HG03025 (cell line): ENCODE measurements around the gene BCL2.

ENCODE experiments used
- ATAC-seq: cut with Tn5 transposase; IDR thresholded peaks from one replicate; pipeline ENCODE4 v1.9.1; 2021; ENCODE audit warnings: mild to moderate bottlenecking, moderate library complexity; ENCODE audit not compliant: unreplicated experiment, low FRiP score

BCL2 gene

DNA sequence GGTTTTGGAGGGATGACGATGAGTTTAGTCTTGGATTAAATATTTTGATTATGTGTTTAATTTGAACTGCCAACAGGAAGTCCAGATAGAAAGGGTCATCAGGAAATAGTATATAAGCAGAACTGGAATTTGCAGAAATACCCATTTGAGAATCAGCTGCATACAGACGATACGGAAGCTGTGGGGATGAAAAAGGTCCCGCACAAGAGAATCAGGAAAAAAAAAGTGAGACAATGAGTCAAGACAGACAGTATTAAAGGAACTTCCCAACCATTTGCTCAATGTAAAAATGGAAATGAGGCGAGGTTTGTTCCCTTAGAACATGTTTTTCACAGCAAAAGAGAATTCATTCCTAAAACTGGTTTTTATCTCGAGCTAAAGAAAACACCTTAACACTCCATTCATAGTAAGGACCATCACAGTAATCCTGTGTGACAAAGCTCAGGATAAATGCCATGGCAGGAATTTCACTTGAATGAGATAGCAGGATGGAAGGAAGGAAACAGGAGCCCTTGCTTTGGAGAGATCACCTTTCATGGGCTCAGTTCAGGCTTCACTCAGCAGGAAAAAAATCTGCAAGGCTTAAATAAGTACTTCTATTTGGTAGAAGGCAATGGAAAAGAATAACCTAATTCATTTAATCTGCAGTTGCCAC lies 29.3 kb downstream of the BCL2 start:
- ATAC-seq, result no peak

DNA sequence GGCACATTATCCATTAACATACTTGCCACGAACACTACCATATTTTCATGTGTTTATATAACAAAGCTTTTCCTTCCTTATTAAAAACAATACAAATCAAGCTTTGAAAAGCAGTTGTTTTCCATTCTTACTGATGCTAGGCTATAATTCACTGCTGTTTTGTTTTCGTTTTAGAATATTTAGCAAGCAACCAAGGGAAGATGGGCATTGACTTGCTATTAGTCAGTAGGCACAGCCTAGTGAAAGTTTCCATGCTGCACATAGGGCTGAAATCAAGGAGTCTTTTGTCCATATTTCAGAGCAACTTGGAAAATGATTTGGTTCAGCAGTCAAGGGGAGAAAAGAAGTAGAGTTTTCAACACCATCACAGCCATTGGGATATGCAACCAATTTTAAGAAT lies 31.3 kb downstream of the BCL2 start:
- ATAC-seq, result no peak

DNA sequence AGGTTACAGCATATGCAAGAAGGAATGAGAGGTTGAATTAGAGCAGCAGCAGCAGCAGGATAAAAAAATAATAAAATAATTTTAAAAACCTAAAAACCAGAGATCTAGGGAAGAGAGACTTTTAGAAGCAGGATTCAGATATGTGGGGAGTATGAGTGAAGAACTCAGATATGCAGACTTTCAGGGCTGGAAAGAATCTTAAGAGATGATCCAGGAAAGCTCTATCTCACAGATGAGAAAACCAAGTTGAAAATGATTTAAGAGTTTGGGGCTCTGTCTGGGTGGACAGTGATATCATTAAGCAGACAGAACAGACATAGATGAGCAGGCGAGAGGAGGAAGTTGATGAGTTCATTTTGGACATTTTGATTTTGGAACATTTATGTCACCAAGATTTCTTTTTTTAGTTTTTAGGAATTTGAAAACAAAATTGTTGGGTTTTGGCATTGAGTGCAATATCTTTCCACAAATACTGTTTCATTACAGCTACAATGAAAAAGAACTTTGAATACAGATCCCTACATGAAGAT lies 31.8 kb downstream of the BCL2 start:
- ATAC-seq, result no peak

DNA sequence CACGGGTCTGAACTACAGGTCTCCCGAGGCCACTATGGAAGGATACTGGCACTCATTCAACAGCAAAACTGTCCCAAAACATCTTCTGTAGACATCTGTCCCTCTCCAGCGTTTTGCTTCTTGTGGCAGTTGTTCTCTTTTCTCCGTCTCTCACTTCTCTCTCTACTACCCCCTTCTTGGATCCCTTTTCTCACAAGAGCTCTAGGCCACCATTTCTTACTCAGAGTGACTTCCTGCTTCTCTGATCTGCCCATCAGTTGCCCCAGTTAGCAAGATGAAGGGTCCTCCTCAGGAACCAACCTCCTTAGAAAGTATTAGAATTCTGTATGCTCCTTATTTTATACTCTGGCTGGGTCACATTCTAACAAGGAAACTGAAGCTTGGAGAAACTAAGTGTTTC lies 32.6 kb downstream of the BCL2 start:
- no peak for ATAC-seq

DNA sequence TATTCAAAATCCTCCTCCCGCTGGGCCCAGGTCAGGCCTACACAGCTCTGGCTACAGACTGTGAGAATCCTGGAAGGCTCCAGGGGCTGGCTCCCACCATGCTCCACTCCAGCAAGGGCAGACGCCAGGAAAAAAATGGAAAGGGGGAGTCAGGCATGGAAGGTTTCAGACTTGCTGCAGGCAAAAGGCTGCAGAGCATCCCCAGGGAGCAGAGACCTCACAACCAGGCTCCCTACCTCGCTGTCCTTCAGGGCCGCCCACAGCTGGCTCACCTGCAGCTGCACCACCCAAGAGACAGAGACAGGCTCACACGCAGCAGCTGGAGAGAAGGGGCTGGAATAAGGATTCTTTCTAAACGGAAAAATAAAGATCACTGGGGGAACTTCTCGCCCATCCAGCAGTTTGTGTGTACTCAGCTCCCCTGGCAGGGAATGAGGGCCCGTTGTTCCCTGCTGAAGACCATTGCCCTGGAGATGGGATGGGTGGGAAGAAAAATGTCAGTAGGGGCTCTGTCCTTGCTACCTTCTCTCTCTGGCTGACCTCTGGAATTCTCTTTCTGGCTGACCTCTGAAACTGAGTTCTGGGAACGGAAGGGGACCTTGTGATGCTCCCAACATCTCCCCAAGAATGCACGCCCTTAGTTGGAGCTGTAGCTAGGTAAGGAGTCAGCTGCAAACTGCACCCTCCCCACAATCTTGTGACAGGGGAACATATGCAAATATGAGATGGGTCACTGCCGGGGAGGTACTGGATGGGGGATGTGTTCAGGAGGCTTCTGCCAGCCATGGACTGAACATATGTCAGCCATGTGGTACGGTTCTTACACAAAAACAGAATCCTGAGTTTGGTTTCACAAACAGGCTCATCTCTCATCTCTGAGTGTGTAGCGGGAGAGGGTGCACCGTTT lies 34.5 kb downstream of the BCL2 start:
- ATAC-seq, result peak; percentile 96

DNA sequence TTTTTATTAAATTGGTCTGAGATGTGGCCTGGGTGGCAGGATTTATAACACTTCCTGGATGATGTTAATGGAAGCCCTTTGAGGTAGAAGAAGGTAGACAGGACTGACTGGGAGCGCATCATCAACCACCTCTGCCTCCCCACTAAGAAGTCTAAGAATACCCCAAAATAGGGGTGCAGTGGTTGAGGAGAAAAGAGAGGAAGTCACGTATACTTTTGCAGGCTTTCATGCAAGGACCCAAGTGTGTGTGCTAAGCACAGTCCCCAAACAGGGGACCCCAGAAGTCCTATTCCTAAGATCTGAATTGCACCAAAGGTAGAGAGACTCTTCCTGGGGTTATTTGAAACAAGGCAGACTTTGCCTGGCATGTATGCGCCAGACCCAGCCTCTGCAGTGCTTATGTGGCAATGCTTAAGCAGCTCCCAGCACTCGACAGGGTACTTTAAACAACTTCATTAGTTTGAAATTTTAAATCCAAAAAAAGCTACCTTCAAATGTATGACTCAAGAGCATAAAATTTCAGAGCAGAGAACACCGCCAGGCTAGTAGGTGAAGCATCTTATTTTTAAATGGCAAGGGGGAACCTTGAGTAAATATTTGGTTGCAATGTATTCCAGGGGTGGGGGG lies 35.3 kb downstream of the BCL2 start:
- ATAC-seq, result no peak

DNA sequence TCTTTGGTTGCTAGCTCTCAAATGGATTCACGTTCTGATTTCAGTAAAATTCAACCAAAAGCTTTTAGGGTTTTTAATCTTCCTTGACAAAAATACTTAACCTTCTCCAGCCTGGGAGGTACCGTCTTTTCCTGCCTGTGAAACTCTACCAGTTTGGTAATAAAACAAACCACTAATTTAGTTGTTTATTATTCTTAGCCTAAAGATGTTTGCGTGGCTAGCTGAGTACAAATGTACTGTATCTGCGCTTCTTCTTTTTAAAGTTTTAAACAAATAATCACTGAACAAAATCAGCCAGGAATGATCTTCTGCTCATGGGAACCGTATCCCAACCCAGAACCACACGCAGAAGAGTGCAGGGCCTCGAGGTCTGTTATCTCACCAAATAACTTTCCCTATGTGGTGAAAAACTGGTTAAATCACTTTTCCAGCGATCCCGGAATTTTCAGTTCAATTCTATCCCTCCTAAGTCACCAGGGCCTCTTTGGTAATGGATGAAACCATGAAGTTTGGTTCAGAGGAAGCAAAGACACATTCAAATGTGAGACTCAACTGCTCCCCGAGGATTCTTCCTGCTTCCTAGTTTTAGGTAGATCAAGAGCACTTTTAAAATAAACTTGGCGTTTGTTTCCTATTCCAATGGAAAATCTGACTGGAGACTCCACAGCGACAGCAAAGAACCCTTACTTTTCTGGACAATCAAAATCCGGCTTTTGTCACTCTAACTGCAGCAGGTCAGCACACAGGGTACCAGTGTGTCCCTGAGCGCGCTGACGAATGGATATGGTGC lies 36.1 kb downstream of the BCL2 start:
- ATAC-seq, result no peak

DNA sequence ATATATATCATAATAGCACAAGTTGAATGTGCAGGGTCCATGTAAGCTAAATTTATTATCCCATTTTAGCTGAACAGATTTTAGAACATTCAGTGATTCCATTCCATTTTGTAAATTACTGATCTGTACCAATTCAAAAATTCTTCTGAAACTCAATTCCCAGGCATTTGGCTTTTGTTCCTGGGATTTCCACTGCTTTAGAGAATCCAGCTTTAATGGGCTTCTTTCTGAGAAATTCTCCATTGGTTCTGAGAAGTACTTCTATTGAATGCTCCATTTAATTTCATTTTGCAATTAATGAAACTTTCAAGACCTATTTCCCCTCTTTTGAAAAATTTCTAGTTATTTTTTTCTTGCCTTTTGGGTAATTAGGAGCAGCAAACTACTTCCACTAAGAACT lies 36.8 kb downstream of the BCL2 start:
- no peak for ATAC-seq

DNA sequence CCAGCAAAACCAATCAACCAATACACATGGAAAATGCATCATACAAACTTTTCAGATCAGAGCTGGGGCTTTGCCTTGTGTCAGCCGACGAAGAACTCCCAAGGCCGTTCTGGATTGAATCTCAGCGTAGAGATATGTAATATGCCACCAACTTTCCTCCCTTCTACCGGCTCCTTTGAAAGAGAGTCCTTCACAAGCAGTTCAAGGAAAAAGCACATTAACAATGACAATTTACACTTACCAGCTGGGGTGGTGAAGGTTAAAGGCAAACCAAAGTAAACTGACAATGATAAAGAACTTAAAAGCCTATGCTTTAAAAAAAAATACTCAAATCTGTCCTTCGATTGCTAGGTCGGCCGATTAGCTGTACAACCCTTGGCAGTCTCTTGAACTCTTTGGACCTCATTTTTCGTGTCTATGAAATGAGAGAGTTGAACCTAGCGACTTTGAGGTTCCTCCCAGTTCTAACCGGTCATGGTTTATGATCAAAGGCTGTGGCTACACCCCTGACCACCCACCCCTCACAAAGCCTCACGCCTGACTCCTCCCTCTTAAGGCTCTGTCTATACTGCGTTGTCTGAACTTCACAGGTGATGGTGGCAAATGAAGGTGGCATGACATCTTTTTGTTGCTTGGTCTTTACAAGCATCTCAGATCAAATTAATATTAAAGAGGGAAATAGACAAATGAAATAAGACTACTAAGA lies 46.2 kb downstream of the BCL2 start:
- no peak for ATAC-seq

DNA sequence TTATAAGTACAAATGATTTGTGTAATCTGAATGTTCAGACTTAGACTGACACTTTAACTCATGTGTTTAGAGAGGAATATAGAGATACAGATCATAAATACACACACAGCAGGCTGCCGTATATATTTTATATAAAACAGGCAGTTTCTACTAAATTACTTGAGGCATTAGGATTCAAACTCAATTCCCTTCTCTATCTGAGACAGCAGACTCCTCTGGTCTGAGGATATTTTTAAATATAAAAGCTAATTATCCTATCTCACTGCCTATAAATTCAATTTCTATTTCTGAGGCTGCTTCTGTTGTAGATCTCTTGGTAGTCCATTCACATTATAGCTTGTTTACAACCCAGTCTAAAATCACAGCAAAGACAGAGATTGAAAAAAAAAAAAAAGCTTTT lies 46.9 kb downstream of the BCL2 start:
- ATAC-seq, result no peak

DNA sequence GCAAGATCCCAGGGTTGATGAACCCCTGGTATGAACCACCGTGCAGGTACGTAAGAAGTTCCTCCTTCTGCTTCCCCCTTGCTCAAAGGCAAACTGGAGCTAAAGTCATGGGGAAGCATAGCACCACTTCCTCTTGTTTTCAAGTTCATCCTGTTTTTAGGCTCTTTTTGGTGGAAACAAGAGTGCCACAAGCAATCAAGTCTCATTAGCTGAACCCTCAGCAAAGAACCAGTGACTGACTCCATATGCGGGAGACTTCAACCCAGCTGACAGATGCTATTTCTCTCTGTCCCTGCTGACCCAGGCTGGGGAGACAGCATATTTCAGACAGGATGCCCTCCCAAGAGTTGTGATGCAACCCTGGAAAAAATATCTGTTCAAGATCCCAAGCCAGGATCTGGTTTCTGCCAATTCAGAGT lies 47.7 kb downstream of the BCL2 start:
- no peak for ATAC-seq

DNA sequence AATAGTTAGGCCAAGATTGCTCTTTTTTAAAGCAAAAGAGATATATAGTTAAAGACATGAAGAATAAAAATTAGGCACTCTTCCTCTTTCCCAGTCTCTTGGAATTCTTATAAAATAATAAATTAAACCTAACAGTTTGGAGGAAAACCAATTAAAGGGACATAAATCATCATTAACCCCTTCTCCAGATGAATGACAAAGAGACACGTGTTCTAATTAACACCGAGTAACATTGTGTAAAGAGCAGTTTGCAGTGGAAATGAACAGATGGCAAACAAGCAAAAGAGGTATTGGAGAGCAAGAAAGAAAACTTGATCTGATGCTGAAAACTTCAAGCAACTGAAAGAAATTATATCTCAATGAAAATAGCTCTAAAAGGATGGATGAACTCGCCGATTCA lies 48.4 kb downstream of the BCL2 start:
- no peak for ATAC-seq

DNA sequence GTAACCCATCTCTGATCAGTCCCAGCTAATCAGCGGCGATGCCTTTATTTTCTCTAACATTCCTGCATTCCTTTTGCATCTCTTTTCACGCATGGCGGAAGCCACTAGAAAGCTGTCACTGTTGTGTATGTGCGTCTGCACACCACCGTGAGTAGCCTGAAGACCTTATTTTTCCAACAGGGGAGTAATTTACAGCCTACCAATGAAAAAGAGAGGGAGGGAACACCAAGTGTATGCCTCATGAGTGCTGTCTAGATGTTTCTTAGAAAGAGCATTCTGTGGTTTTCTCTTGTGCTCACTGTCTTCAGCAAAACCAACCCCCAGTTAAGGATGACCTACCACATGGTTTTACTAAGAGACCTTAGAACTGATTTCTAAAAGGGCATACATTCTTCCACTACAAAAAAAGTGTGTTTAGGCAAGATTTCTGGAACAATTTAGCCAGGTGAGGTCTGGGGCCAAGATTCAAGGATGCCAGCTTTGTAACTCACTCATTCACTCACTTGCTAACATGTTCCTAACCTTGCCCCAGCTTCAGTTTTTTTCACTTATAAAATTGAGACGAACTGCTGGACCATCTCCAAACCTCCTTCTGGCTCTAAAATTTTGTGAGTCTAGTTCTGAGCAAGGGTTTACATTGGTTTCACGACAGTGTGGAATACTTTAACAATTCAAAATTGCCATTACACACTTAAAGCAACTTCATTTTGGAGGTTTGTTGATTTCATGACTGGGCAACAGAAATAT lies 51.4 kb downstream of the BCL2 start:
- ATAC-seq, result peak; percentile 57

DNA sequence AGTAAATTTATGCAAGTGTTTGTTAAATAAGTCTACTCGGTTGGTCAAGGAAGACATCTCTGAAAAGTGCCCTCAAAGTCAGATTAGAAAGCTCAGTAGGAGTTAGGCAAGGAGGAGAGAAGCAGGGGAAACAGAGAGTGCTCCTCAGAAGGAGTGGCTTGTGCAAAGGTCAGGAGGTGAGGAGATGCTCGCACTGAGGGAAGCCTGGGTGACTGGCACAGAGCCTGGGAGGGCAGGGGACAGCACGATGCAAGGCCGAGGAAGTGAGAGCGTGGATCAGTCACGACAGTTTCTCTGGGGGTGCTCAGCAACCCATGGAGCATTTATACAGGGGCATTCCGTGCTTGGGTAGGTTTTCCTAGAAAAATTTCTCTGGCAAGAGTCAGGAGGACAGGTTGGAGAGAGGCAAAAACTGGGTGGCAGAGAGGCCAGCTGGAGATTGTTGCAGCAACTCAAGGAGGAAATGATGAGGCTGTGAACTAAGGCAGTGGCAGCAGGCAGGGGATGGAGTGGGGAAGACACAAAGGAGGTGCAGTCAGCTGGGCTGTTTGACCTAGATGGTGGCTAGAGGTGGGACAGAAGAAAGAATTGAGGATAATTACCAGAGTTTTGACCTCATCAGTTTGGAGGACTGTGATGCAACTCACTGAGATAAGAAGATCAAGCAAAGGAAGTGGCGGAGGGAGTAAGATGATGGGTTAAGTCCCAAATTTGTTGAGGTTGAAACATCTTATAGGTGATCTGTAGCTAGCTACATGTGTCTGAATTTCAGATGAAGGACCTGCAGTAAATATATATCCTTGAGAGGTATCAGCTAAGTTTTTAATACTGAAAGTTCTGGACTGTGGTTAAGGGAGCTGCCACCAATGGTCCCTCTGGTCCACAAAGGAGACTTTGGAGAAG lies 52.4 kb downstream of the BCL2 start:
- ATAC-seq, result no peak

DNA sequence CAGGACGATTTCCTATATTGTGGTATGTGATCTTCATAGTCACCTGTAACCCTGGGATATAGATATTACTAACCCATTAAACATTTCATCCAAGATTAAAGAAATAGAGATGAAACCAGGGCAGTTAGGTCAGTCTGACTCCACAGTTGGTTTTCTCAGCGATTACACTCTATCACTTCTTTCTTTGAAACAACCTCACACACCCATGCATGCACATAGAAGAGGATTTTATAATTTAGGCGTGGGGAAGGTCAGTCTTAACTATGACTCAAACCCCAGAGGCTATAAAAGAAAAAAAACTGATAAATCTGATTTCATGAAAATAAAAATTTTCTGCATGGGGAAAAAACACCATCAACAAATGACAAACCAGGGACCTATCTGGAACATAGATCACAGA lies 54.2 kb downstream of the BCL2 start:
- ATAC-seq, result no peak

DNA sequence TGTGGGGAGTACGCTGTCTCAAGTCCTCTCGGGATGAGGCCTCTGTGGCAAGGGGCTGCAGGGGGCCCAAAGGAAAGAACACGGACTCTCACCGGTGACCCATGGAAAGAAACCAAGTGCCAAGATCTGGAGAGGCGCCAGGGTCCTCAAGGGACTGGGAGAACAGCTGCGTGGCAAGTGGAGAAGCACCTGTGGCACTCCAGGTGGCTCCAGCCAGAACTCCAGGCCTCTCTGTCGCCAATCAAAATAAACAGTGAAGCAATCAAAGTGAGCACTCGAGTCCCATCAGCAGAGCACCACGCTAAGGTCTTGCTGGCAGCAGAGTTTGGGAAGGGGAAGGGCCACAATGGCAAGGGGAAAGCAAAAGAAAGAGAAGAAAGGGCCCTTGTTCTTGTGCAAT lies 54.7 kb downstream of the BCL2 start:
- no peak for ATAC-seq

DNA sequence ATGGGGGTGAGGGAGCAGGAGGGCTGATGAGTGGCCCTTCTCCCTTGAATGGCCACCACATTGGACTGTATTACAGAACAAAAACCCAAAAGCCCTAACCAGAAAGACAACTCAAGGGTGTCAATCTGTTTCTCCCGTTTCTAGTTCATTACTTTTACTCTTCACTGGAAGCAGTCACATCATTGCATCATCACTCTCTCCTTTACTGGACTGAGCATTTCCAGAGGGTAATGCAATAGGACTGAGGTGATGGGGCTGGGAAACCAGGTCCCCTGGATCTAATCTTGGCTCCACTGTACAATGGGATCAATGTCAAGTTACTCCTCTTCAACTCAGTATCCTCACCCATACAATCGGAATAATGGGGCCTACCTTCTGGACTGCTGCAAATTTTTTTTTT lies 56.1 kb downstream of the BCL2 start:
- no peak for ATAC-seq
